ENCODE results near the gene CYBA.

Gene CYBA

GRCh38 chr16:88619859-88620815, 30.7 kb downstream of the CYBA start:
- no peak for DNase-seq (ENCODE audit: low read depth, low spot score)
- no peak overlapping the region for H3K4me3 ChIP-seq (ENCODE audit: low read length)
- H3K27ac ChIP-seq (ENCODE audit: low read length) = no peak overlapping the region
- no peaks in the 10 kb centered on the region for H3K9me3 ChIP-seq (ENCODE audit: control insufficient read depth, insufficient read depth, low read length)
- peaks cover 23% of the 10 kb centered on the region for H3K36me3 ChIP-seq (ENCODE audit: control insufficient read depth, insufficient read depth, low read length)
- 0 out of 2 replicates have a peak, but pooled peaks cover 2% of the 10 kb centered on the region for H3K4me1 ChIP-seq (ENCODE audit: control insufficient read depth, insufficient read depth, low read length)
- no CpG with 5 or more reads among the region's 14 CpGs for WGBS (ENCODE audit: insufficient coverage, insufficient read length)
- no peaks in the 10 kb centered on the region for H3K27me3 ChIP-seq (ENCODE audit: control insufficient read depth, insufficient read depth, low read length)

GRCh38 chr16:88618956-88619667, 31.7 kb downstream of the CYBA start:
- H3K36me3 ChIP-seq (ENCODE audit: control insufficient read depth, insufficient read depth, low read length) = peaks cover 22% of the 10 kb centered on the region

GRCh38 chr16:88618182-88618955, 32.5 kb downstream of the CYBA start:
- WGBS (ENCODE audit: insufficient coverage, insufficient read length) = no CpG with 5 or more reads among the region's 20 CpGs
- Histone ChIP-seq H3K27me3 (ENCODE audit: control insufficient read depth, insufficient read depth, low read length) (no peaks in the 10 kb centered on the region), H3K9me3 (ENCODE audit: control insufficient read depth, insufficient read depth, low read length) (no peaks in the 10 kb centered on the region), H3K27ac (ENCODE audit: low read length) (no peak overlapping the region), H3K4me3 (ENCODE audit: low read length) (no peak overlapping the region), H3K4me1 (ENCODE audit: control insufficient read depth, insufficient read depth, low read length) (0 out of 2 replicates have a peak, but pooled peaks cover 2% of the 10 kb centered on the region), H3K36me3 (ENCODE audit: control insufficient read depth, insufficient read depth, low read length) (peaks cover 15% of the 10 kb centered on the region)
- DNase-seq (ENCODE audit: low read depth, low spot score) = no peak

More at GRCh38 chr16:88618956-88619667, 31.7 kb downstream of the CYBA start:
- WGBS (ENCODE audit: insufficient coverage, insufficient read length) = no CpG with 5 or more reads among the region's 19 CpGs
- DNase-seq (ENCODE audit: low read depth, low spot score) = no peak
- H3K27ac ChIP-seq (ENCODE audit: low read length) = no peak overlapping the region
- H3K4me3 ChIP-seq (ENCODE audit: low read length) = no peak overlapping the region
- H3K27me3 ChIP-seq (ENCODE audit: control insufficient read depth, insufficient read depth, low read length) = no peaks in the 10 kb centered on the region
- no peaks in the 10 kb centered on the region for H3K9me3 ChIP-seq (ENCODE audit: control insufficient read depth, insufficient read depth, low read length)
- H3K4me1 ChIP-seq (ENCODE audit: control insufficient read depth, insufficient read depth, low read length) = 0 out of 2 replicates have a peak, but pooled peaks cover 2% of the 10 kb centered on the region

- no peaks in the 10 kb centered on the region for H3K9me3 ChIP-seq (ENCODE audit: control insufficient read depth, insufficient read depth, low read length)
- H3K4me1 ChIP-seq (ENCODE audit: control insufficient read depth, insufficient read depth, low read length) = 0 out of 2 replicates have a peak, but pooled peaks cover 2% of the 10 kb centered on the region
- H3K27me3 ChIP-seq (ENCODE audit: control insufficient read depth, insufficient read depth, low read length) = no peaks in the 10 kb centered on the region
- no peak for DNase-seq (ENCODE audit: low read depth, low spot score)
- no CpG with 5 or more reads among the region's 20 CpGs for WGBS (ENCODE audit: insufficient coverage, insufficient read length)
- H3K27ac ChIP-seq (ENCODE audit: low read length) = no peak overlapping the region
- peaks cover 6% of the 10 kb centered on the region for H3K36me3 ChIP-seq (ENCODE audit: control insufficient read depth, insufficient read depth, low read length)
- H3K4me3 ChIP-seq (ENCODE audit: low read length) = no peak overlapping the region
Observed at GRCh38 chr16:88617268-88618031, 33.4 kb downstream of the CYBA start.

GRCh38 chr16:88616736-88617135, 34.1 kb downstream of the CYBA start:
- Histone ChIP-seq H3K4me1 (ENCODE audit: control insufficient read depth, insufficient read depth, low read length) (0 out of 2 replicates have a peak, but pooled peaks cover 2% of the 10 kb centered on the region), H3K36me3 (ENCODE audit: control insufficient read depth, insufficient read depth, low read length) (peaks cover 3% of the 10 kb centered on the region; the same call in 1 of the 2 replicates), H3K4me3 (ENCODE audit: low read length) (no peak overlapping the region), H3K27me3 (ENCODE audit: control insufficient read depth, insufficient read depth, low read length) (no peaks in the 10 kb centered on the region), H3K9me3 (ENCODE audit: control insufficient read depth, insufficient read depth, low read length) (no peaks in the 10 kb centered on the region), H3K27ac (ENCODE audit: low read length) (no peak overlapping the region)
- no peak for DNase-seq (ENCODE audit: low read depth, low spot score)
- no CpG with 5 or more reads among the region's 12 CpGs for WGBS (ENCODE audit: insufficient coverage, insufficient read length)

GRCh38 chr16:88616320-88616719, 34.5 kb downstream of the CYBA start:
- Histone ChIP-seq H3K4me3 (ENCODE audit: low read length) (no peak overlapping the region), H3K27ac (ENCODE audit: low read length) (no peak overlapping the region), H3K36me3 (ENCODE audit: control insufficient read depth, insufficient read depth, low read length) (peaks cover 3% of the 10 kb centered on the region; the same call in 1 of the 2 replicates), H3K9me3 (ENCODE audit: control insufficient read depth, insufficient read depth, low read length) (no peaks in the 10 kb centered on the region), H3K27me3 (ENCODE audit: control insufficient read depth, insufficient read depth, low read length) (no peaks in the 10 kb centered on the region), H3K4me1 (ENCODE audit: control insufficient read depth, insufficient read depth, low read length) (peaks cover 2% of the 10 kb centered on the region; the same call in 1 of the 2 replicates)
- DNase-seq (ENCODE audit: low read depth, low spot score) = no peak
- WGBS (ENCODE audit: insufficient coverage, insufficient read length) = no CpG with 5 or more reads among the region's 13 CpGs

GRCh38 chr16:88614818-88615580, 35.9 kb downstream of the CYBA start:
- Histone ChIP-seq H3K27ac (ENCODE audit: low read length) (no peak overlapping the region), H3K36me3 (ENCODE audit: control insufficient read depth, insufficient read depth, low read length) (peaks cover 3% of the 10 kb centered on the region; the same call in 1 of the 2 replicates), H3K9me3 (ENCODE audit: control insufficient read depth, insufficient read depth, low read length) (no peaks in the 10 kb centered on the region), H3K4me1 (ENCODE audit: control insufficient read depth, insufficient read depth, low read length) (peaks cover 4% of the 10 kb centered on the region), H3K27me3 (ENCODE audit: control insufficient read depth, insufficient read depth, low read length) (no peaks in the 10 kb centered on the region), H3K4me3 (ENCODE audit: low read length) (no peak overlapping the region)
- DNase-seq (ENCODE audit: low read depth, low spot score) = no peak
- no CpG with 5 or more reads among the region's 19 CpGs for WGBS (ENCODE audit: insufficient coverage, insufficient read length)

- H3K27me3 ChIP-seq (ENCODE audit: control insufficient read depth, insufficient read depth, low read length) = no peaks in the 10 kb centered on the region
- H3K4me1 ChIP-seq (ENCODE audit: control insufficient read depth, insufficient read depth, low read length) = peaks cover 4% of the 10 kb centered on the region
- no peaks in the 10 kb centered on the region for H3K9me3 ChIP-seq (ENCODE audit: control insufficient read depth, insufficient read depth, low read length)
- no peak overlapping the region for H3K27ac ChIP-seq (ENCODE audit: low read length)
- H3K4me3 ChIP-seq (ENCODE audit: low read length) = no peak overlapping the region
- WGBS (ENCODE audit: insufficient coverage, insufficient read length) = no CpG with 5 or more reads among the region's 19 CpGs
- DNase-seq (ENCODE audit: low read depth, low spot score) = no peak
- H3K36me3 ChIP-seq (ENCODE audit: control insufficient read depth, insufficient read depth, low read length) = peaks cover 3% of the 10 kb centered on the region; the same call in 1 of the 2 replicates
Observed at GRCh38 chr16:88613911-88614817, 36.7 kb downstream of the CYBA start.
